ENCODE results near the gene POGLUT2.

- TF ChIP-seq CTCF (conservative IDR thresholded peaks at IDR 0.05) (no peak), EZH2 (IDR thresholded peaks at IDR 0.05; ENCODE audit: low read depth) (no peak)
These were observed 6.4 kb downstream of the POGLUT2 start for GRCh38 chr13:102792396-102792795.

Measured in PC-9 (cell line).